Astrocyte (in vitro differentiated cells and primary cell): Measurements from ENCODE around the gene SPPL2C. TPM values are rescaled to one million over a fixed set of nuclear protein-coding genes. Genes with fewer than 3 reads are reported as not detected.

Experiments used
- DNase-seq: peaks from one replicate; pipeline ENCODE4 v3.0.0-alpha.2; 2010; ENCODE audit warnings: low read depth
- FAIRE-seq: peaks from 2 replicates; lab custom pipeline; 2011; peaks lifted over from hg19 to GRCh38; lab: Jason Lieb, UNC
- H2AFZ ChIP-seq: 2 replicates; pipeline ENCODE4 v1.6.0; 2012; ENCODE audit warnings: low read depth, low read length, inconsistent platforms
- H3K27ac ChIP-seq: 2 replicates; pipeline ENCODE4 v1.5.1; 2011; ENCODE audit warnings: low read depth, low read length, inconsistent platforms
- H3K27me3 ChIP-seq: 2 replicates; pipeline ENCODE4 v1.6.0; 2011; ENCODE audit warnings: low read length, inconsistent platforms; ENCODE audit not compliant: insufficient read depth
- H3K36me3 ChIP-seq: 2 replicates; pipeline ENCODE4 v1.5.1; 2011; ENCODE audit warnings: low read length, inconsistent platforms; ENCODE audit not compliant: insufficient read depth
- H3K4me1 ChIP-seq: 2 replicates; pipeline ENCODE4 v1.5.1; 2011; ENCODE audit warnings: low read length, inconsistent platforms; ENCODE audit not compliant: insufficient read depth
- H3K4me2 ChIP-seq: 2 replicates; pipeline ENCODE4 v1.6.0; 2012; ENCODE audit warnings: low read length, inconsistent platforms
- H3K4me3 ChIP-seq: 2 replicates; pipeline ENCODE4 v1.5.1; 2011; ENCODE audit warnings: low read depth, mild to moderate bottlenecking, low read length, inconsistent platforms; ENCODE audit not compliant: insufficient read depth
- H3K79me2 ChIP-seq: 2 replicates; pipeline ENCODE4 v1.6.0; 2012; ENCODE audit warnings: mild to moderate bottlenecking, low read length, inconsistent platforms; ENCODE audit not compliant: insufficient read depth
- H3K9ac ChIP-seq: 2 replicates; pipeline ENCODE4 v1.6.0; 2012; ENCODE audit warnings: mild to moderate bottlenecking, low read length, inconsistent platforms
- H3K9me3 ChIP-seq: 2 replicates; pipeline ENCODE4 v1.5.1; 2012; ENCODE audit warnings: low read depth, mild to moderate bottlenecking, low read length, inconsistent platforms; ENCODE audit not compliant: insufficient read depth
- H4K20me1 ChIP-seq: 2 replicates; pipeline ENCODE4 v1.6.0; 2012; ENCODE audit warnings: low read length, inconsistent platforms; ENCODE audit not compliant: insufficient read depth
- H3K27ac Mint-ChIP-seq: one replicate; pipeline ENCODE4 v1.8.0; 2021; ENCODE audit warnings: mild to moderate bottlenecking, mixed read lengths; ENCODE audit not compliant: unreplicated experiment
- H3K27me3 Mint-ChIP-seq: one replicate; pipeline ENCODE4 v1.8.0; 2021; ENCODE audit warnings: low read depth, mixed read lengths; ENCODE audit not compliant: unreplicated experiment
- H3K36me3 Mint-ChIP-seq: one replicate; pipeline ENCODE4 v1.8.0; 2021; ENCODE audit warnings: low read depth, mixed read lengths; ENCODE audit not compliant: unreplicated experiment
- H3K4me1 Mint-ChIP-seq: one replicate; pipeline ENCODE4 v1.8.0; 2021; ENCODE audit warnings: low read depth, mixed read lengths; ENCODE audit not compliant: unreplicated experiment
- H3K4me3 Mint-ChIP-seq: one replicate; pipeline ENCODE4 v1.8.0; 2021; ENCODE audit warnings: mild to moderate bottlenecking, moderate library complexity, mixed read lengths; ENCODE audit not compliant: unreplicated experiment
- H3K9me3 Mint-ChIP-seq: one replicate; pipeline ENCODE4 v1.8.0; 2021; ENCODE audit warnings: mild to moderate bottlenecking, mixed read lengths; ENCODE audit not compliant: unreplicated experiment
- EZH2 ChIP-seq: IDR thresholded peaks from 2 replicates; pipeline ENCODE4 v1.6.1; 2012; ENCODE audit warnings: mild to moderate bottlenecking, low read length, inconsistent platforms; ENCODE audit not compliant: insufficient read depth
- total RNA-seq: library from RNA; stranded (reverse); gene quantifications from 2 replicates; pipeline ENCODE4 v1.2.1, GENCODE V29; 2021
- TF ChIP-seq, protein P1 (sequence below): IDR thresholded peaks from 2 replicates; pipeline ENCODE4 v1.5.1; 2011; ENCODE audit warnings: low read depth, mild to moderate bottlenecking, inconsistent platforms, low read length, moderate library complexity; ENCODE audit not compliant: insufficient read depth

SPPL2C gene
- total RNA-seq, 1 donor from 2014 or later = not detected

DNA sequence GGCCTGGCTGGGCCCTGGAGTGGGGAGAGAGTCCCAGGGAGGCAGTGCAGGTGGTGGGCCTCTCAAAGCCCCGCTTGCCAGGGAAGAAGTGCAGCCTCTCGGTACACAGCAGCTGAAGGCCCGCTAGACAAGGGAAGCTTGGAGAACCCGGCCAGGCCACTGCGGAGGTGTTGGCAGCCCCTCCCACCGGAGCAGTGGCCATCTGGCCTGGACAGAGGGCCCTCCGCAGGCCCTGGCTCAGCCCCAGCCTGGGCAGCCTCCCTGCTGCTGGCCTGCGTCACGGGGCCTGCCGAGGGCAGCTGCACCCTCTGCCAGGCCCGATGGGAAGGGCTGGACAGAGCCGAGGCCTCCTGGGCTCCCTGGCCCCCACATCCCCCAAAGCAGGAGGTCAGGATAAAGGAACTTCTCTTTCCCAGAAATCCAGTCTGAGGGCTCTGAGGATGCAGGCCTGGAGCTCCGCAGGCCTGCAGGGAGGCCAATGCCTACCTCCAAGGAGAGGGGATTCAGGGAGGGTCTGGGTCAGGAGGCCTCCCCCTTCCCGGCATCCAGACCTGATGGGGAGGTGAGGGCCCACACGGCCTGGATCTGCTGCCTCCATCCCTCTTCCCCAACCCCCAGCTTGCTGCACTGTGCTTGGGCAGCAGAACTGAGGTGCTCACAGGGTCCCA, 4.3 kb downstream of the SPPL2C start:
- H3K36me3 ChIP-seq = no peaks in the 10 kb centered on the region
- no peak overlapping the region for H3K4me2 ChIP-seq
- H3K9me3 ChIP-seq = no peaks in the 10 kb centered on the region
- no peak for DNase-seq
- no peak overlapping the region for H2AFZ ChIP-seq
- H3K4me3 ChIP-seq = no peak overlapping the region
- Mint-ChIP-seq H3K4me3 (no peak overlapping the region), H3K9me3 (no peaks in the 10 kb centered on the region), H3K27me3 (peaks cover 64% of the 10 kb centered on the region), H3K4me1 (no peaks in the 10 kb centered on the region), H3K36me3 (peaks cover 1% of the 10 kb centered on the region), H3K27ac (no peak overlapping the region)
- no peak for TF ChIP-seq EZH2
- TF ChIP-seq, protein P1, sequence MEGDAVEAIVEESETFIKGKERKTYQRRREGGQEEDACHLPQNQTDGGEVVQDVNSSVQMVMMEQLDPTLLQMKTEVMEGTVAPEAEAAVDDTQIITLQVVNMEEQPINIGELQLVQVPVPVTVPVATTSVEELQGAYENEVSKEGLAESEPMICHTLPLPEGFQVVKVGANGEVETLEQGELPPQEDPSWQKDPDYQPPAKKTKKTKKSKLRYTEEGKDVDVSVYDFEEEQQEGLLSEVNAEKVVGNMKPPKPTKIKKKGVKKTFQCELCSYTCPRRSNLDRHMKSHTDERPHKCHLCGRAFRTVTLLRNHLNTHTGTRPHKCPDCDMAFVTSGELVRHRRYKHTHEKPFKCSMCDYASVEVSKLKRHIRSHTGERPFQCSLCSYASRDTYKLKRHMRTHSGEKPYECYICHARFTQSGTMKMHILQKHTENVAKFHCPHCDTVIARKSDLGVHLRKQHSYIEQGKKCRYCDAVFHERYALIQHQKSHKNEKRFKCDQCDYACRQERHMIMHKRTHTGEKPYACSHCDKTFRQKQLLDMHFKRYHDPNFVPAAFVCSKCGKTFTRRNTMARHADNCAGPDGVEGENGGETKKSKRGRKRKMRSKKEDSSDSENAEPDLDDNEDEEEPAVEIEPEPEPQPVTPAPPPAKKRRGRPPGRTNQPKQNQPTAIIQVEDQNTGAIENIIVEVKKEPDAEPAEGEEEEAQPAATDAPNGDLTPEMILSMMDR = no peak
- no peak overlapping the region for H3K27ac ChIP-seq
- no peaks in the 10 kb centered on the region for H4K20me1 ChIP-seq
- no peak for FAIRE-seq
- no peak overlapping the region for H3K9ac ChIP-seq
- no peaks in the 10 kb centered on the region for H3K79me2 ChIP-seq
- H3K4me1 ChIP-seq = no peaks in the 10 kb centered on the region
- H3K27me3 ChIP-seq = peaks cover 6% of the 10 kb centered on the region

- no peak overlapping the region for H3K4me3 Mint-ChIP-seq
- H3K9me3 Mint-ChIP-seq = no peaks in the 10 kb centered on the region
- TF ChIP-seq EZH2 = no peak
- TF ChIP-seq, protein P1 = no peak
- no peak overlapping the region for H3K27ac ChIP-seq
- H4K20me1 ChIP-seq = no peaks in the 10 kb centered on the region
- H3K4me3 ChIP-seq = no peak overlapping the region
- no peak overlapping the region for H2AFZ ChIP-seq
- DNase-seq (no peak), FAIRE-seq (no peak)
- H3K9ac ChIP-seq = no peak overlapping the region
- no peaks in the 10 kb centered on the region for H3K4me1 Mint-ChIP-seq
- H3K27me3 Mint-ChIP-seq = peaks cover 65% of the 10 kb centered on the region
- H3K4me1 ChIP-seq = no peaks in the 10 kb centered on the region
- H3K36me3 Mint-ChIP-seq = peaks cover 1% of the 10 kb centered on the region
- no peaks in the 10 kb centered on the region for H3K9me3 ChIP-seq
- no peaks in the 10 kb centered on the region for H3K36me3 ChIP-seq
- H3K79me2 ChIP-seq = no peaks in the 10 kb centered on the region
- no peak overlapping the region for H3K4me2 ChIP-seq
- H3K27me3 ChIP-seq = peaks cover 6% of the 10 kb centered on the region
- no peak overlapping the region for H3K27ac Mint-ChIP-seq
These were observed 4.9 kb downstream of the SPPL2C start for GRCh38 chr17:45849536-45849990.

DNA sequence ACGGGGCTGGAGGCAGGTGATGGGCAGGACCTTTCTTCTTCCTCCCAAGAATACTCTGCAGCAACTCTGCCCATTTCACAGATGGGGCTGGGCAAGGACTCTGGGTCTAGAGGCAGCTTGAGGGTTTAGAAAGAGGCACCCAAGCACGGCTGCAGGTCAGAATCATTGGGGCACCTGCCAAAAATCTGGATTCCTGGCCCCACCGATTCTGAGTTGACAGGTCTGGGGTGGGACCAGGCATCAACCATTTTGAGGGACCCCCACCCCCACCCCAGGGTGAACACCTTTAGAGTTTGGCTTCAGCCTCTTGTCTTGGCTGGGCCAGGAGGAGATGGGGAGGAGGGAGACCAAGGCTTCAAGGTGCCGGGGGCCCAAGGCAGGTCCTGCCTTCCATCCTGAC, 5.3 kb downstream of the SPPL2C start:
- H3K4me1 ChIP-seq = no peaks in the 10 kb centered on the region
- H3K4me2 ChIP-seq = no peak overlapping the region
- no peaks in the 10 kb centered on the region for H3K9me3 ChIP-seq
- H3K36me3 Mint-ChIP-seq = peaks cover 1% of the 10 kb centered on the region
- H3K9ac ChIP-seq = no peak overlapping the region
- no peaks in the 10 kb centered on the region for H4K20me1 ChIP-seq
- no peaks in the 10 kb centered on the region for H3K4me1 Mint-ChIP-seq
- TF ChIP-seq, protein P1 = no peak
- no peak for TF ChIP-seq EZH2
- DNase-seq = no peak
- H3K27ac ChIP-seq = no peak overlapping the region
- no peak overlapping the region for H2AFZ ChIP-seq
- peaks cover 6% of the 10 kb centered on the region for H3K27me3 ChIP-seq
- H3K4me3 Mint-ChIP-seq = no peak overlapping the region
- no peaks in the 10 kb centered on the region for H3K36me3 ChIP-seq
- peaks cover 65% of the 10 kb centered on the region for H3K27me3 Mint-ChIP-seq
- no peak overlapping the region for H3K4me3 ChIP-seq
- no peaks in the 10 kb centered on the region for H3K79me2 ChIP-seq
- H3K27ac Mint-ChIP-seq = no peak overlapping the region
- H3K9me3 Mint-ChIP-seq = no peaks in the 10 kb centered on the region
- no peak for FAIRE-seq
